Neural crest cell (in vitro differentiated cells): ENCODE data around the gene MEGF6. TPM values are rescaled to one million over a fixed set of nuclear protein-coding genes. Genes with fewer than 3 reads are reported as not detected.

ENCODE experiments used
- DNase-seq: peaks from one replicate; pipeline ENCODE4 v3.0.0; 2021; ENCODE audit warnings: low read depth, mixed read lengths, low spot score
- H3K27ac Mint-ChIP-seq: one replicate; pipeline ENCODE4 v1.8.0; 2021; ENCODE audit warnings: mild to moderate bottlenecking, mixed read lengths; ENCODE audit not compliant: unreplicated experiment
- H3K27me3 Mint-ChIP-seq: 2 replicates; pipeline ENCODE4 v1.8.0; 2021; ENCODE audit warnings: low read depth, mild to moderate bottlenecking, mixed read lengths
- H3K36me3 Mint-ChIP-seq: 2 replicates; pipeline ENCODE4 v1.8.0; 2021; ENCODE audit warnings: low read depth, mild to moderate bottlenecking, mixed read lengths
- H3K4me1 Mint-ChIP-seq: 2 replicates; pipeline ENCODE4 v1.8.0; 2021; ENCODE audit warnings: mixed read lengths
- H3K4me3 Mint-ChIP-seq: one replicate; pipeline ENCODE4 v1.8.0; 2021; ENCODE audit warnings: mild to moderate bottlenecking, mixed read lengths
- H3K9me3 Mint-ChIP-seq: 2 replicates; pipeline ENCODE4 v1.8.0; 2021; ENCODE audit warnings: mixed read lengths
- total RNA-seq: library from RNA; stranded (reverse); gene quantifications from 2 replicates; pipeline ENCODE4 v1.2.1, GENCODE V29; 2021
- TF ChIP-seq, protein P1 (sequence below): fragments of 200-600 bp; sonication (generic); conservative IDR thresholded peaks from 2 replicates; pipeline ENCODE4 v1.5.0; 2021; ENCODE audit warnings: antibody characterized with exemption, mild to moderate bottlenecking

MEGF6 gene
- total RNA-seq, 1 donor from 2014 or later: 36.7 TPM

DNA sequence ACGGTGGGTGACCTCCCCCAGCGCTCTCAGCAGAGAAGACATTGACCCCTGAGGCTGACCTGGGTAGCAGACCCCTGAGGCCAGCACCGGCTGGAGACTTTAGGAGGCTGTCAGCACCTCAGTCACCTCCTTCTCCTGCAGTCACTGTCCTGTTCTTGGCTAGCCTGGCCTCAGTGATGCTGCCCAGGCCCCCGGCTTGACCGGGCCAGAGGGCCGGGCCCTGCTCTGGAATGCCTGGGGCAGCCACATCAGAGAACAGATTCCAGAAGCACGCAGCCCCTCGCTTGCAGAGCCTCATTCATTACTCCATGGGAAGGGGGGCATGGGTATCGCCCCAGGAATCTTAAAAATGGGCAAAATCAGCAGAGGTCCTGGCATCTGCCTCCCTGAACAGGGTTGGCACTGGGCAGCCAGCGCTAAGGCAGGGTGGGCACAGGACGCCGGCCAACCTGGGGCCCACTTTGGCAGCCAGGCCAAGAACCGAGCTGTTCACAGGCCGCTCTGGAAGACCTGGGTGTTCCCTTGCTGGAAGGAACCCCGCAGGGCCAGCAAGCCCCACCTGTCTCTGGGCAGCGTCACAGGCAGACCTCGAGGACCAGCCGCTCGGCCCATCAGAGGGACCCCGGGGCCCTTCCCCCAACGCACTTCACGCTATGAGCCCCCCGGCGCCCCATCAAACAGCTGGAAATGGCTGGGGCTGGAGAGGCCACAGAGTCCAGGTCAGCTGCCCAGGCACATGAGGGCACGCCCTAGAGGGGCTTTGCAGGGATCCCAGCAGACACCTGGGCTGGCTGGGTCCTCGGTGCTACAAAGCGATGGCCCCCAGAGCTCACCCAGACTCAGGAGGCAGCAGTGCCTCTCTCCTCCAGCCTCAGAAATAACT, 45.1 kb downstream of the MEGF6 start:
- peaks cover 4% of the 10 kb centered on the region for H3K4me1 Mint-ChIP-seq
- H3K27ac Mint-ChIP-seq: no peak overlapping the region
- H3K4me3 Mint-ChIP-seq: no peak overlapping the region
- no peaks in the 10 kb centered on the region for H3K27me3 Mint-ChIP-seq
- H3K36me3 Mint-ChIP-seq: no peaks in the 10 kb centered on the region
- no peaks in the 10 kb centered on the region for H3K9me3 Mint-ChIP-seq
- no peak for DNase-seq
- TF ChIP-seq, protein P1, sequence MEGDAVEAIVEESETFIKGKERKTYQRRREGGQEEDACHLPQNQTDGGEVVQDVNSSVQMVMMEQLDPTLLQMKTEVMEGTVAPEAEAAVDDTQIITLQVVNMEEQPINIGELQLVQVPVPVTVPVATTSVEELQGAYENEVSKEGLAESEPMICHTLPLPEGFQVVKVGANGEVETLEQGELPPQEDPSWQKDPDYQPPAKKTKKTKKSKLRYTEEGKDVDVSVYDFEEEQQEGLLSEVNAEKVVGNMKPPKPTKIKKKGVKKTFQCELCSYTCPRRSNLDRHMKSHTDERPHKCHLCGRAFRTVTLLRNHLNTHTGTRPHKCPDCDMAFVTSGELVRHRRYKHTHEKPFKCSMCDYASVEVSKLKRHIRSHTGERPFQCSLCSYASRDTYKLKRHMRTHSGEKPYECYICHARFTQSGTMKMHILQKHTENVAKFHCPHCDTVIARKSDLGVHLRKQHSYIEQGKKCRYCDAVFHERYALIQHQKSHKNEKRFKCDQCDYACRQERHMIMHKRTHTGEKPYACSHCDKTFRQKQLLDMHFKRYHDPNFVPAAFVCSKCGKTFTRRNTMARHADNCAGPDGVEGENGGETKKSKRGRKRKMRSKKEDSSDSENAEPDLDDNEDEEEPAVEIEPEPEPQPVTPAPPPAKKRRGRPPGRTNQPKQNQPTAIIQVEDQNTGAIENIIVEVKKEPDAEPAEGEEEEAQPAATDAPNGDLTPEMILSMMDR: no peak

DNA sequence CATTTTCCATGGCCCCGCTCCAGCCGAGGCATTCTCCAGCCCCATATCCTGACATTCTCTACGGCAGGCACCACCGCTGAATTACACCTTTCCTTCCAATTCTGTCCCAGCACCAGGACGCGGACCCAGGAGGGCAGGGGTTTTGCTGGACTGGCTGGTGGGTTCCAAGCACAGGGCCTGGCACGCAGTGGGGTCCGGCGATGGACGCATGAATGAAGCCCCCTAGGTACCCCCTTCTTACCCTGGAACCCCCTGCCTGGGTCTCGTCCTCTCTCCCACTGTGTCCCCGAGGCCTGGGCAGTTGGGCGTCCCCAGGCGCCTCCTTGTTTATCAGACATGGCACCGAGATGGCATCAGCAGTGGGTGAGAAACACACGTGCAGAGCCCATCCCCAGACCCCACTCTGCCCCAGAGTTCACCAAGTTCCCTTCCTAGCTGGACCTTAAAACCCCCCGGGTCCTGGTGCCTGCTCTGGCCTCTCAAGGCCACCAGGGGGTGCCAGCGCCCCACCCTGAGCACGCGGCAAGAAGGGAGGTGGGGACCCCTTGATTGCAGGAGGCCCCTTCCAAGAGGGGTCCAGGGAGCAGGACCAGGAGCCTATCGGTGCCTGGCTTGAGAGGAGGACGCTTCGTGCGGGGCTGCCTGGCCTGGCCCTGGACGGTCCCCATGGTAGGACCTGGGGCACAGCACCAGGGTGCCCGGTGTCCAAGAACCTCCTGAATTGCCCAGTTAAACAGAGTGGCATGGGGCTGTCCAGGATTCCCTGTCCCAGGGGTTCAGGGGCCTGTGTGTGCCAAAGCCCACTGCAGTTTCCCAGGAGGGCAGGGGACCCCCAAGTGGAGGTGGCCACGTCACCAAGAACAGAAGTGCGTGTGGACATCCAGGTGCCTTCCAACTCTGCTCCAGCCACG, 46.1 kb downstream of the MEGF6 start:
- Mint-ChIP-seq H3K36me3 (no peaks in the 10 kb centered on the region), H3K9me3 (no peaks in the 10 kb centered on the region), H3K4me1 (peaks cover 4% of the 10 kb centered on the region), H3K4me3 (no peak overlapping the region), H3K27ac (no peak overlapping the region), H3K27me3 (no peaks in the 10 kb centered on the region)
- TF ChIP-seq, protein P1: peak; percentile 94
- peak; percentile 52 for DNase-seq

DNA sequence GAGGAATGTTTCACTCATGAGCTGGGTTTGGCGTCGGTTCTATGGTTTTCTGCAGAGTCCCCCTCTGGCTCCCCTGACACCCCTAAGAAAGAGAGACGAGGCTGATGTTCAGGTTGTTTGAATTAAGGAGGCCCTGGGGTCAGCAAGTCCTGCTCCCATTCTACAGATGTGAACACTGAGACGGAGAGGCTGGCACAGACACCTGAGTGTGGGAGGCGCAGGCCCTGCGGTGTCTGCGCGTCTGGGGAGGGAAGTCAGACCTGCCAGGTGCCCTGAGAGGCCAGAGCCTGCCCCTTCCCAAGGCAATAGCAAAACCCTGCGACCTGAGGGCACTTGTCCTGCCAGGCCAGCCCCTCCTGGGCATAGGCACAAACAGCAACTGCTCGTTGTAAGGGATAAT, 47.7 kb downstream of the MEGF6 start:
- H3K27ac Mint-ChIP-seq: no peak overlapping the region
- no peaks in the 10 kb centered on the region for H3K27me3 Mint-ChIP-seq
- no peaks in the 10 kb centered on the region for H3K4me1 Mint-ChIP-seq
- TF ChIP-seq, protein P1: no peak
- no peaks in the 10 kb centered on the region for H3K9me3 Mint-ChIP-seq
- no peak overlapping the region for H3K4me3 Mint-ChIP-seq
- no peaks in the 10 kb centered on the region for H3K36me3 Mint-ChIP-seq
- no peak for DNase-seq

DNA sequence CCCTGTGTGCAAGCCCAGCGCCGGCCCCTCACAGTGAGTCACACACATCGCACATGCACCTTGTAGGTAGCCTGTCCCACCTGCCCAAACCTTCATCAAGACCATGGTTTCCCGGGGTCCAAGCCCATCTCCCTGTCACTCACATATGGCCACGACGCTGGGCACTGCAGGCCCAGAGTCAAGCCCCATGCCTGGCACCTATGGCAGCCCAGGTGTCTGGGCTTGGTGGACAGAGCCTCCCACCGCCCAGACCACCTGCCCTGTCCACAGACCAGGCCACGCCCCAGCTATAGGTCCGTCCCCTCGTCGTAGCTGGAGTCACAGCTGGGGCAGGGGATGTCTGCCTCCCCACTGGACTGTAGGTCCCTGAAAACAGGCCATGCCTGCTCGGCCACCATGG, 48.2 kb downstream of the MEGF6 start:
- no peak overlapping the region for H3K27ac Mint-ChIP-seq
- no peak overlapping the region for H3K4me3 Mint-ChIP-seq
- no peaks in the 10 kb centered on the region for H3K36me3 Mint-ChIP-seq
- DNase-seq: no peak
- TF ChIP-seq, protein P1: no peak
- no peaks in the 10 kb centered on the region for H3K4me1 Mint-ChIP-seq
- H3K9me3 Mint-ChIP-seq: no peaks in the 10 kb centered on the region
- no peaks in the 10 kb centered on the region for H3K27me3 Mint-ChIP-seq

DNA sequence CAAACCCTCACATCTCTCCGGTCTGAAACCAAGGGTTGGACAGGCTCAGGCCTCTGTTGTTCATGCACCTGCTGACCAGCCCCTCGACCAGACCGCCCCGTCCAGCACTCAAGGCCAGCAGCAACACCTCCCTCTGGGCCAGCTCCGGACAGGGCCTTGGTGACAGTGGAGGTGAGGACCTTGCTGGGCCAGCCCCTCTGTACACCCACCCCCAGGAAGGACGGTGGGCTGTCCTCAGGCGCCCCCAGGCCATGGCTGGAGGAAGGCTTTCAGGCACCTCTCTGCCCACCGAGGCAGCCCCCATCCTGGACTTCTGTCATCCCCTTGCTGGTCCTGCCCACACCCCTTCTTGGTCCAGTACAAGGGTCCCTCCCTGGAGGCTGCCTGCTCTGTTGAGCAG, 48.6 kb downstream of the MEGF6 start:
- no peaks in the 10 kb centered on the region for H3K4me1 Mint-ChIP-seq
- no peak overlapping the region for H3K4me3 Mint-ChIP-seq
- TF ChIP-seq, protein P1: no peak
- no peak overlapping the region for H3K27ac Mint-ChIP-seq
- H3K9me3 Mint-ChIP-seq: no peaks in the 10 kb centered on the region
- no peak for DNase-seq
- H3K36me3 Mint-ChIP-seq: no peaks in the 10 kb centered on the region
- no peaks in the 10 kb centered on the region for H3K27me3 Mint-ChIP-seq
